HG03457 (cell line): Measurements from ENCODE around the gene MACC1.
A peak's percentile ranks its signal among the peaks of the same experiment; 100 is the strongest.

Experiments used
- ATAC-seq: cut with Tn5 transposase; IDR thresholded peaks from one replicate; pipeline ENCODE4 v1.9.1; 2021; ENCODE audit warnings: moderate number of reproducible peaks; ENCODE audit not compliant: unreplicated experiment

Gene MACC1

GRCh38 chr7:20217193-20217948, at the start of gene MACC1:
Gene MACC1, minus strand, starts transcription at chr7:20217384. Its CDS starts 55,522 bp downstream, at chr7:20161862.
- ATAC-seq = peak; percentile 39

- ATAC-seq = no peak
Measured at GRCh38 chr7:20264623-20265022, 47.4 kb upstream of the MACC1 start.

GRCh38 chr7:20260223-20260622, 43.0 kb upstream of the MACC1 start:
- ATAC-seq = no peak

GRCh38 chr7:20257212-20257611, 40.0 kb upstream of the MACC1 start:
- ATAC-seq = no peak

GRCh38 chr7:20249920-20250319, 32.7 kb upstream of the MACC1 start:
- ATAC-seq = no peak

GRCh38 chr7:20249376-20249775, 32.2 kb upstream of the MACC1 start:
- ATAC-seq = no peak

GRCh38 chr7:20246236-20246635, 29.1 kb upstream of the MACC1 start:
- no peak for ATAC-seq

GRCh38 chr7:20244334-20245120, 27.3 kb upstream of the MACC1 start:
- ATAC-seq = no peak

GRCh38 chr7:20241911-20242261, 24.7 kb upstream of the MACC1 start:
- ATAC-seq = no peak

- ATAC-seq = no peak
Measured at GRCh38 chr7:20241194-20241910, 24.2 kb upstream of the MACC1 start.

GRCh38 chr7:20240080-20240926, 23.1 kb upstream of the MACC1 start:
- ATAC-seq = peak; percentile 34

GRCh38 chr7:20238754-20239324, 21.7 kb upstream of the MACC1 start:
- ATAC-seq = peak; percentile 82

GRCh38 chr7:20238194-20238753, 21.1 kb upstream of the MACC1 start:
- ATAC-seq = no peak

- ATAC-seq = no peak
Measured at GRCh38 chr7:20237464-20238193, 20.4 kb upstream of the MACC1 start.

GRCh38 chr7:20236790-20237189, 19.6 kb upstream of the MACC1 start:
- no peak for ATAC-seq

- no peak for ATAC-seq
Measured at GRCh38 chr7:20236043-20236442, 18.9 kb upstream of the MACC1 start.

GRCh38 chr7:20235288-20235687, 18.1 kb upstream of the MACC1 start:
- ATAC-seq = no peak

- no peak for ATAC-seq
Measured at GRCh38 chr7:20233362-20233761, 16.2 kb upstream of the MACC1 start.

- ATAC-seq = no peak
Measured at GRCh38 chr7:20232848-20233247, 15.7 kb upstream of the MACC1 start.
